AG04449 (cell line): Measurements from ENCODE around the gene MYO1B.

Source experiments
- CTCF ChIA-PET: fragments of 350-600 bp; formaldehyde crosslinking; extraction: SDS; loops from one replicate; lab custom pipeline; 2021; ENCODE audit warnings: antibody characterized with exemption; lab: Yijun Ruan, JAX
- POLR2A ChIA-PET: fragments of 400-600, 350-600 bp; formaldehyde crosslinking; extraction: SDS; loops from one replicate; lab custom pipeline; 2020; ENCODE audit warnings: antibody characterized with exemption, inconsistent platforms; lab: Yijun Ruan, JAX
- DNase-seq: peaks from one replicate; pipeline ENCODE4 v3.0.0-alpha.2; 2010; ENCODE audit warnings: low read depth, low spot score
- H3K4me3 ChIP-seq: 2 replicates; pipeline ENCODE4 v1.5.1; 2011; ENCODE audit warnings: low read depth, mild to moderate bottlenecking, control low read depth, low read length
- CTCF ChIP-seq: IDR thresholded peaks from one replicate; pipeline ENCODE4 v1.5.1; 2011; ENCODE audit warnings: mild to moderate bottlenecking, moderate library complexity, low read length, control low read depth, inconsistent platforms; ENCODE audit not compliant: insufficient read depth; ENCODE audit errors: missing control alignments

MYO1B gene

GRCh38 chr2:191352536-191352935, 107.3 kb downstream of the MYO1B start:
- POLR2A ChIA-PET: no interaction called here
- no peak overlapping the region for H3K4me3 ChIP-seq
- DNase-seq: no peak
- no peak for TF ChIP-seq CTCF
- CTCF ChIA-PET: interaction anchor here (1.0 to 2.8 kb wide), 2 partner anchors 10 to 198 kb away, joined by 5 to 11 read pairs; no protein-coding TSS in a partner anchor

GRCh38 chr2:191355170-191355758, 110.1 kb downstream of the MYO1B start:
- ChIA-PET POLR2A (interaction anchor here (1.1 kb wide), 1 partner anchor 36 kb away, joined by 3 read pairs; no protein-coding TSS in a partner anchor), CTCF (interaction anchor here (0.9 to 1.1 kb wide), 3 partner anchors 9 to 19 kb away, joined by 3 read pairs; no protein-coding TSS in a partner anchor)
- no peak overlapping the region for H3K4me3 ChIP-seq
- TF ChIP-seq CTCF: no peak
- DNase-seq: no peak

GRCh38 chr2:191357678-191358077, 112.5 kb downstream of the MYO1B start:
- DNase-seq: no peak
- no peak for TF ChIP-seq CTCF
- H3K4me3 ChIP-seq: no peak overlapping the region
- CTCF ChIA-PET: interaction anchor here (1.4 kb wide), 1 partner anchor 10 kb away, joined by 4 read pairs; no protein-coding TSS in a partner anchor
- POLR2A ChIA-PET: no interaction called here

DNA sequence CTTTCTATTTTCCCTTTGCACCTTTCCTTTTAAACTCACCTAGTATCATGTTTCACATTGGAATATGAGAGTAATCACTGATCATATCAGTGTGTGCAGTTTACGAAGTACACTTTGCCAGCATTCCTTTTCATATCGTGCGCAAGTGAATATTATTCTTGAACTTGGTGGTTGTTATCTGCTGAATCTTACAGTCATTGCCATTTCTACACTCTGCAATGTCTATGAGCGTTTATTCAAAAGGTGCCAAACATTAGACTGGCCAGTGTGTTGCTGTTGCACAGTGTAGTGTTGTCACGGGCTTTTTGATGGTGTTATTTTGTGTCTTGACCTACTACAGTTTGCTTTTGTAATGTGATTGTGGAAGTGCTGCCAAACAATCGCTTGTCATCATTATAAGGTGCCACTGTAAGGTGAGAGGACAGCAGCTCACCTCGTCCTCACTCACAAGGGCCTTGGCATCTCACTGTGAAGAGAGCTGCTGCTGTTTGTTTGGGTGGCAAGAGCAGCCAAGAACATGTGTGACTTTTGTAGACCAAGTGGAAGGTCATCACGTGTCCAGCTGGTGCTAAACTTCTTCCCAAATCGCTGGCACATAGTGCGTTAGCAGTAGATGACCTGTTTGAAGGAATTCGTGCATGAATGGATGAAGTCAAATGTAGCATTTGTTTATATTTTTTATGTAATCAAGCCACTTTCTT, 113.3 kb downstream of the MYO1B start:
- ChIA-PET POLR2A (no interaction called here), CTCF (interaction anchor here (1.4 kb wide), 1 partner anchor 143 kb away, joined by 7 read pairs; no protein-coding TSS in a partner anchor)
- no peak for DNase-seq
- H3K4me3 ChIP-seq: no peak overlapping the region
- no peak for TF ChIP-seq CTCF

GRCh38 chr2:191359133-191359532, 113.9 kb downstream of the MYO1B start:
- no peak overlapping the region for H3K4me3 ChIP-seq
- DNase-seq: no peak
- TF ChIP-seq CTCF: no peak
- ChIA-PET CTCF (interaction anchor here (1.4 kb wide), 1 partner anchor 143 kb away, joined by 7 read pairs; no protein-coding TSS in a partner anchor), POLR2A (no interaction called here)

DNA sequence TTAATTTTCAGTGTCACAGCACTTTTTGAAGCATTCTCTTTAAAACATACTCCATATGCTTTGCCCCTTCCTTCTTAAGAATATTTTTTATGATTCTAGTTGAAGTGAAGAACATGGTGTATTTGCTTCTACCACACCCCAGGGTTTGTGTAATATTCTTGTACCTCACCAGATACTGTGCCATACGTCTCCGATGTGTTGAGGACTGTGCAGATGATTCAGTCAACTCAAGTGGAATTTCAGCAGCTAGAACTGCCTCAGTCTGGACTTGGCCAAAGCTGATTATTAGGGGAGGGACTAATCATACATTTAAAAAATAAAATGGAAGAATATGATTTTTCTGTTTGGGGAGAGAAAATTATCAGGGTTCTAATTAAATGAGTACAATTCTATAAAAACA, 115.7 kb downstream of the MYO1B start:
- ChIA-PET CTCF (no interaction called here), POLR2A (no interaction called here)
- no peak overlapping the region for H3K4me3 ChIP-seq
- no peak for TF ChIP-seq CTCF
- no peak for DNase-seq
